Fibroblast of lung (primary cell): Measurements from ENCODE around the gene GAPVD1. TPM values are rescaled to one million over a fixed set of nuclear protein-coding genes. Genes with fewer than 3 reads are reported as not detected.

ENCODE experiments used
- DNase-seq, 2 donors: peaks; one replicate each; pipeline versions ENCODE4 v3.0.0 to v3.0.0-alpha.2; 2010; ENCODE audit warnings: low read depth in 2 of 2
- H2AFZ ChIP-seq: 2 replicates; pipeline ENCODE4 v1.5.1; 2012; ENCODE audit warnings: low read length, control low read depth, inconsistent platforms
- H3K27ac ChIP-seq: 2 replicates; pipeline ENCODE4 v1.5.1; 2011; ENCODE audit warnings: low read length, control low read depth; ENCODE audit not compliant: insufficient read depth
- H3K27me3 ChIP-seq: 2 replicates; pipeline ENCODE4 v1.5.1; 2011; ENCODE audit warnings: mild to moderate bottlenecking, low read length; ENCODE audit not compliant: control insufficient read depth, insufficient read depth
- H3K36me3 ChIP-seq: 2 replicates; pipeline ENCODE4 v1.5.1; 2011; ENCODE audit warnings: low read length; ENCODE audit not compliant: control insufficient read depth, insufficient read depth
- H3K4me1 ChIP-seq: 2 replicates; pipeline ENCODE4 v1.5.1; 2011; ENCODE audit warnings: low read length; ENCODE audit not compliant: control insufficient read depth, insufficient read depth; ENCODE audit errors: extremely low read depth
- H3K4me2 ChIP-seq: 2 replicates; pipeline ENCODE4 v1.5.1; 2011; ENCODE audit warnings: low read length, control low read depth; ENCODE audit not compliant: insufficient read depth; ENCODE audit errors: extremely low read depth
- H3K4me3 ChIP-seq, 4 experiments: fragments of 200-600 bp in 1 of 4; sonication (generic) in 1 of 4; replicated peaks in 1 of 4; 2 replicates each; pipeline ENCODE4 v1.5.1; 2011 to 2016; ENCODE audit warnings: low read length in 4 of 4, low read depth in 3 of 4, mild to moderate bottlenecking in 3 of 4, control low read depth in 2 of 4, inconsistent platforms in 1 of 4, mixed read lengths in 1 of 4; ENCODE audit not compliant: insufficient read depth in 1 of 4; ENCODE audit errors: control extremely low read depth in 1 of 4
- H3K79me2 ChIP-seq: 2 replicates; pipeline ENCODE4 v1.5.1; 2012; ENCODE audit warnings: mild to moderate bottlenecking, low read length, inconsistent platforms; ENCODE audit not compliant: control insufficient read depth, insufficient read depth
- H3K9ac ChIP-seq: 2 replicates; pipeline ENCODE4 v1.5.1; 2011; ENCODE audit warnings: mild to moderate bottlenecking, low read length, control low read depth; ENCODE audit not compliant: insufficient read depth
- H3K9me3 ChIP-seq: 2 replicates; pipeline ENCODE4 v1.5.1; 2012; ENCODE audit warnings: low read depth, low read length; ENCODE audit not compliant: control insufficient read depth, insufficient read depth
- H4K20me1 ChIP-seq: 2 replicates; pipeline ENCODE4 v1.5.1; 2011; ENCODE audit warnings: low read length; ENCODE audit not compliant: control insufficient read depth, insufficient read depth; ENCODE audit errors: extremely low read depth
- EZH2 ChIP-seq: IDR thresholded peaks from 2 replicates; pipeline ENCODE4 v1.5.1; 2012; ENCODE audit warnings: low read length, control low read depth, mild to moderate bottlenecking; ENCODE audit errors: missing control alignments
- polyA plus RNA-seq, 2 donors: library from polyadenylated mRNA; depleted of rRNA in 1 of 2; stranded (reverse) in 1 of 2; unstranded in 1 of 2; fragments of >200 nt; gene quantifications; 2 replicates each; pipeline ENCODE4 v1.2.1, GENCODE V29; 2011 to 2012; ENCODE audit warnings: missing spikeins in 1 of 2
- total RNA-seq: library from RNA; depleted of rRNA; stranded (reverse); fragments of >200 nt; gene quantifications from 2 replicates; pipeline ENCODE4 v1.2.1, GENCODE V29; 2014
- TF ChIP-seq, protein P1 (sequence below), 2 donors: IDR thresholded peaks in 1 of 2; conservative IDR thresholded peaks in 1 of 2; 1 replicate in 1 of 2; 2 replicates in 1 of 2; pipeline ENCODE4 v1.5.1; 2011 to 2012; ENCODE audit warnings: low read length in 2 of 2, control low read depth in 1 of 2, inconsistent platforms in 1 of 2, low read depth in 1 of 2, mild to moderate bottlenecking in 1 of 2

The GAPVD1 gene
- total and polyA plus RNA-seq, 2 donors (not counting 1 experiment from before 2014, with no cell fraction given): 23.0 to 72.3 TPM

DNA sequence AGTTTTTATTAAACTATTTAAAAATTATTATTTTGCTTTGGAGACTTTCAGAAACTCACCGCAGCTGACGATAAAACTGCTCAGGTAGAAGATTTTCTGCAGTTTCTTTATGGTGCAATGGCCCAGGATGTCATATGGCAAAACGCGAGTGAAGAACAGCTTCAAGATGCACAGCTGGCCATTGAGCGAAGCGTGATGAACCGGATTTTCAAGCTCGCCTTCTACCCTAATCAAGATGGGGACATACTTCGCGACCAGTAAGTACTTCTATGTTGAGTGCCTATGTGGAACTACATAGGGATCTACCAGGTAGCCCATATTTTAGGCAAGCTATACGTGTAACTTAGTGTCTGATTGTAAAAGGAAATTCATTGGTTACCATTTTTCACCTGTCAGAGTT, 94.0 kb downstream of the GAPVD1 start:
- H3K4me3 ChIP-seq: no peak overlapping the region
- H3K4me1 ChIP-seq: no peaks in the 10 kb centered on the region
- H3K9ac ChIP-seq: no peak overlapping the region
- H3K9me3 ChIP-seq: no peaks in the 10 kb centered on the region
- no peak for DNase-seq
- no peak overlapping the region for H3K4me2 ChIP-seq
- H2AFZ ChIP-seq: no peak overlapping the region
- H3K36me3 ChIP-seq: peaks cover 13% of the 10 kb centered on the region
- H3K27ac ChIP-seq: no peak overlapping the region
- TF ChIP-seq EZH2: no peak
- TF ChIP-seq, protein P1, sequence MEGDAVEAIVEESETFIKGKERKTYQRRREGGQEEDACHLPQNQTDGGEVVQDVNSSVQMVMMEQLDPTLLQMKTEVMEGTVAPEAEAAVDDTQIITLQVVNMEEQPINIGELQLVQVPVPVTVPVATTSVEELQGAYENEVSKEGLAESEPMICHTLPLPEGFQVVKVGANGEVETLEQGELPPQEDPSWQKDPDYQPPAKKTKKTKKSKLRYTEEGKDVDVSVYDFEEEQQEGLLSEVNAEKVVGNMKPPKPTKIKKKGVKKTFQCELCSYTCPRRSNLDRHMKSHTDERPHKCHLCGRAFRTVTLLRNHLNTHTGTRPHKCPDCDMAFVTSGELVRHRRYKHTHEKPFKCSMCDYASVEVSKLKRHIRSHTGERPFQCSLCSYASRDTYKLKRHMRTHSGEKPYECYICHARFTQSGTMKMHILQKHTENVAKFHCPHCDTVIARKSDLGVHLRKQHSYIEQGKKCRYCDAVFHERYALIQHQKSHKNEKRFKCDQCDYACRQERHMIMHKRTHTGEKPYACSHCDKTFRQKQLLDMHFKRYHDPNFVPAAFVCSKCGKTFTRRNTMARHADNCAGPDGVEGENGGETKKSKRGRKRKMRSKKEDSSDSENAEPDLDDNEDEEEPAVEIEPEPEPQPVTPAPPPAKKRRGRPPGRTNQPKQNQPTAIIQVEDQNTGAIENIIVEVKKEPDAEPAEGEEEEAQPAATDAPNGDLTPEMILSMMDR (conservative IDR thresholded peaks at IDR 0.05 in 1 of 2, IDR thresholded peaks at IDR 0.05 in 1 of 2; ENCODE audit: low read depth in 1 of 2, low read length in 2 of 2): no peak
- H4K20me1 ChIP-seq: no peaks in the 10 kb centered on the region
- no peaks in the 10 kb centered on the region for H3K27me3 ChIP-seq
- no peaks in the 10 kb centered on the region for H3K79me2 ChIP-seq

DNA sequence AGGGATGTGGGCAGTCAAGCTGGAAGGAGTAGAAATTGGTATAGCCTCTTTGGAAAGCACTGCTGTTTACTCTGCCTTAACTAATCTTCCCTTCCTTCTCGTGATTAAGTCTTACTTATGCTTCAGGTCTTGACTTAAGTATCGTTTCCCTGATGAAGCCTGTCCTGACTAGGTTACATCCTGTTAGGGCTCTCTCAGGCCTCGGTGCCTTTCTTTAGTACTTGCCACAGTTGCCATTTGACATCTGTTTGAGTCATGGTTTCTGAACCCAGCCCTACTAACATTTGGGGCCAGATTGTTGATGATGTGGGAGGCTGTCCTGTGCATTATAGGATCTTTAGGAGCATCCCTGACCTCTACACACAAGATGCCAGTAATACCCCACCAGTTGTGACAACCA, 94.4 kb downstream of the GAPVD1 start:
- Histone ChIP-seq H3K36me3 (peaks cover 10% of the 10 kb centered on the region), H3K4me2 (no peak overlapping the region)

GRCh38 chr9:125359011-125359410, 97.4 kb downstream of the GAPVD1 start:
- no peaks in the 10 kb centered on the region for H3K79me2 ChIP-seq
- no peaks in the 10 kb centered on the region for H3K4me1 ChIP-seq
- H3K27ac ChIP-seq: no peak overlapping the region
- no peak overlapping the region for H3K9ac ChIP-seq
- no peak for TF ChIP-seq EZH2
- TF ChIP-seq, protein P1 (conservative IDR thresholded peaks at IDR 0.05 in 1 of 2, IDR thresholded peaks at IDR 0.05 in 1 of 2; ENCODE audit: low read depth in 1 of 2, low read length in 2 of 2): no peak
- no peaks in the 10 kb centered on the region for H4K20me1 ChIP-seq
- H3K4me2 ChIP-seq: no peak overlapping the region
- H2AFZ ChIP-seq: no peak overlapping the region
- no peaks in the 10 kb centered on the region for H3K27me3 ChIP-seq
- H3K9me3 ChIP-seq: no peaks in the 10 kb centered on the region
- H3K4me3 ChIP-seq: no peak overlapping the region
- H3K36me3 ChIP-seq: peaks cover 10% of the 10 kb centered on the region
- DNase-seq: no peak

More for the DNA sequence above, 94.4 kb downstream of the GAPVD1 start:
- Histone ChIP-seq H3K9me3 (no peaks in the 10 kb centered on the region), H3K79me2 (no peaks in the 10 kb centered on the region), H3K27ac (no peak overlapping the region), H3K9ac (no peak overlapping the region), H3K4me3 (no peak overlapping the region), H3K4me1 (no peaks in the 10 kb centered on the region), H3K27me3 (no peaks in the 10 kb centered on the region), H2AFZ (no peak overlapping the region), H4K20me1 (no peaks in the 10 kb centered on the region)
- TF ChIP-seq, protein P1 (conservative IDR thresholded peaks at IDR 0.05 in 1 of 2, IDR thresholded peaks at IDR 0.05 in 1 of 2; ENCODE audit: low read depth in 1 of 2, low read length in 2 of 2): no peak
- TF ChIP-seq EZH2: no peak
- DNase-seq: no peak
